Suppressor macrophage treated with lipopolysaccharide for 1 hour (primary cell): ENCODE data around the gene GPR155.
"Not testable (repeated sequence)": the region's sequence is repeated elsewhere in the genome, so short reads cannot be mapped to it uniquely, and the experiment has no call there.

Source experiments
- DNase-seq, 3 donors: peaks; one replicate each; pipeline ENCODE4 v3.0.0-alpha.2; 2020 to 2022

GPR155 gene

GRCh38 chr2:174490051-174490450 is 3.2 kb upstream of the GPR155 start:
- no peak for DNase-seq

GRCh38 chr2:174489520-174489919 is 2.7 kb upstream of the GPR155 start:
- not testable (repeated sequence) for DNase-seq

- DNase-seq = no peak
These were observed 962 bp upstream of the GPR155 start for GRCh38 chr2:174487820-174488162.

- DNase-seq = peak; percentile 91 to 100 (median 100)
These were observed 435 bp upstream of the GPR155 start for GRCh38 chr2:174487108-174487819.

GRCh38 chr2:174485788-174486562 is 854 bp downstream of the GPR155 start:
- peak in 2 of 3 donors; percentile 31 to 35 for DNase-seq

GRCh38 chr2:174485045-174485444 is 1.8 kb downstream of the GPR155 start:
- not testable (repeated sequence) for DNase-seq

GRCh38 chr2:174484573-174484972 is 2.3 kb downstream of the GPR155 start:
- DNase-seq = no peak

GRCh38 chr2:174482854-174483253 is 4.0 kb downstream of the GPR155 start:
- no peak for DNase-seq

- no peak for DNase-seq
These were observed 9.1 kb downstream of the GPR155 start for GRCh38 chr2:174477759-174478158.

GRCh38 chr2:174473796-174474195 is 13.0 kb downstream of the GPR155 start:
- DNase-seq = no peak

- no peak for DNase-seq
These were observed 21.5 kb downstream of the GPR155 start for GRCh38 chr2:174465327-174465726.

GRCh38 chr2:174461221-174461620 is 25.6 kb downstream of the GPR155 start:
- no peak for DNase-seq

GRCh38 chr2:174454566-174454965 is 32.3 kb downstream of the GPR155 start:
- no peak for DNase-seq

- DNase-seq = no peak
These were observed 36.6 kb downstream of the GPR155 start for GRCh38 chr2:174450021-174450816.

GRCh38 chr2:174449033-174449432 is 37.8 kb downstream of the GPR155 start:
- DNase-seq = no peak

- DNase-seq = no peak
These were observed 40.3 kb downstream of the GPR155 start for GRCh38 chr2:174446531-174446930.

- no peak for DNase-seq
These were observed 41.6 kb downstream of the GPR155 start for GRCh38 chr2:174445248-174445647.

- DNase-seq = no peak
These were observed 42.1 kb downstream of the GPR155 start for GRCh38 chr2:174444761-174445160.

GRCh38 chr2:174442546-174443510 is 44.0 kb downstream of the GPR155 start:
- DNase-seq = no peak

GRCh38 chr2:174439950-174440349 is 46.9 kb downstream of the GPR155 start:
- no peak for DNase-seq

GRCh38 chr2:174439323-174439722 is 47.5 kb downstream of the GPR155 start:
- DNase-seq = no peak

GRCh38 chr2:174438146-174438886 is 48.5 kb downstream of the GPR155 start:
- no peak for DNase-seq
